GM18867 (cell line): Measurements from ENCODE around the gene NT5DC1.

Experiments used
- ATAC-seq: cut with Tn5 transposase; IDR thresholded peaks from one replicate; pipeline ENCODE4 v1.9.1; 2021; ENCODE audit warnings: mild to moderate bottlenecking, moderate library complexity; ENCODE audit not compliant: unreplicated experiment

Gene NT5DC1

DNA sequence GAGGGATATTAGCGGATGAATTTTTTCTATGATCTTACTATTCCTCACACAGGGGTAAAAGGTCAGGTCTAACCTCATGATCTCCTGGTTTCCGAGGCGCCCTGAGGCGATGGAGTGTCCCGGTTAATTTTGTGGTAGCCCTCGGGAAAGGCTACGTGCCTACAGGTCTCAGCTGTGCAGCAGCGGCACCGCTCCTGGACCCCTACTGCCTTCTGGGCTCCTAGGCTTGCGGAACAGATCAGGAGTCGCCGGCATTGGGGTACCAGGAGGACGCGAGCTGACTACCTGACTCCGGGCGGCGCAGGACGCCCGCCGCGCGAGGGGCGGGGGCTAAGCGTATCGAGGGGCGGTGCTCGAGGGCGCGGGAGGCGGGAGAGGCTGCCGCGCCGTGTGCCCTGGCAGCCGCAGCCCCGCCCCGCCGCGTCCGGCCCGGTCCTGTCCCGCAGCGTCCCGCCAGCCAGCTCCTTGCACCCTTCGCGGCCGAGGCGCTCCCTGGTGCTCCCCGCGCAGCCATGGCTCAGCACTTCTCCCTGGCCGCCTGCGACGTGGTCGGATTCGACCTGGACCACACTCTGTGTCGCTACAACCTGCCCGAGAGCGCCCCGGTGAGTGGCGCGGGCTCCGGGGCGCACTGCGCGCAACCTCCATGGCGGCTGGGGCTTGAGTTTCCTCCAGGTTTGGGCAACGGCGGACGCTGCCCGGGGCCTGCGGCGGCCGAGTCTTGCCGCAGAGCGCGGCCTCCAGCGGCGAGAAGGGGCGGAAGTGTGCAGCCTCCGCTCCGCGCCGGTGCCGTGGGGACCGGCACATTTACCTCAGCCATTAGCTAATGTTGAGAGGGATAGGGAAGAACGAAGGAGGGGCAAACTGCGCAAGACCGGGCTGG lies at the start of gene NT5DC1:
Gene NT5DC1 (plus strand): TSS at position 435 of the 883 bp plus-strand sequence. CDS start 78 bp downstream, at position 513.
- peak; percentile 86 for ATAC-seq

- ATAC-seq: no peak
Measured at GRCh38 chr6:116051244-116051643, 49.4 kb upstream of the NT5DC1 start.

- no peak for ATAC-seq
Measured at GRCh38 chr6:116055513-116055912, 45.1 kb upstream of the NT5DC1 start.

DNA sequence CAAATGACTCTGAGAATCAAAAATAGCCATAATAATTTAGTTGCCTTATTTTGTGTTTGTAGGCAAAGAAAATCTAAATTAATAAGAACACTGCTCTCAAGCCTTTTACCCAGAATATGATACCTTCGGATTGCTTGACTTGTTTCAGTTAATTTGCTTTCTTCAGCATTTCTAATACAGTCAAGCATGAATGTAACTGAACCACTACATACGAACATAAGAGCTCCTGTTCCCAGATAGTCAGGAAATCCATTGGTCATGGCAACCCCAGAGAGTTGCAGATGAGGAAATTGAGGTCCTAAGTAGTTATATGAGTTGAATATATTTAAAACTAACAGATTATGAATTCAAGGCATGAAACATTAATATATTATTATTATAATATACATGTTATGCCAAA lies 42.9 kb upstream of the NT5DC1 start:
- ATAC-seq: no peak

DNA sequence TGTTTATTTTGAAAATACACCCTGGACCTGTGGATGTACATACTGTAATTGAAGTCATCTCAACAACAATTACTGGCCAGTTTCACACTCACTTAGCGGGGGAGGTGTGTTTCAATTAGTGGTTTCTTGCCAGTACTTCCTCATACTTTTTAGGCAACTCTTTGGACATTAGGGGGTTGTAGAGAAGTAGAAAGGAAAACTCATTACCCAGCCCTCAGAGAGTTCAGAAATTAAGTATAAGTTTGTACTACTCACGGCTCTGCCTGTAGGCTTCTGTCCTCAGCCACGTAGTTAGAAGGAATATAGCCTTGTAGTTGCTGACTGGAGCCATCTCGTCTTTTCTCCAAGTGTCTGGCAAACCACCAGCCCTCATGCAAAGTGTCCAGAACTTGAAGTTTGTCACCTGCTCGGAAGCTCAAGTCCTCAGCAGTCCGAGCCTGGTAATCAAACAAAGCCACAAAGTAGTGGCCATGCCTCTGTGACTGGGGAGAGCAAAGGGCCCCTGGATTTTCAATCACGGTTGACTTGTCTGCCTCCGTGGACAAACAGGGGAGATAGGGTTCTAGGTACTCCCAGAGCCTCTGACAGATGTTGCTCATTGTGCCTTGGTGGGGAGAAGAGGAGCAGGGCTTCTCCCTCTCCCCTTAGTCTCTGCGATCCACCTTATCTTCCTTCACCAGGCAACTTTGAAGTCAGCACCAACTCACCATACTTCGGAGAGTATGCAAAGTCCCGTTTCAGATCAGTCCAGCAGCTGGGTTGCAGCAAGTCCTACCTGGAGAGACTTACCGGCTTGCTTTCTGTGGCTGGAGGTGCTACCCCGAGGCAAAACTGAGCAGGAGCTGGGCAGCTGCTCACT lies 40.7 kb upstream of the NT5DC1 start:
- peak; percentile 90 for ATAC-seq

DNA sequence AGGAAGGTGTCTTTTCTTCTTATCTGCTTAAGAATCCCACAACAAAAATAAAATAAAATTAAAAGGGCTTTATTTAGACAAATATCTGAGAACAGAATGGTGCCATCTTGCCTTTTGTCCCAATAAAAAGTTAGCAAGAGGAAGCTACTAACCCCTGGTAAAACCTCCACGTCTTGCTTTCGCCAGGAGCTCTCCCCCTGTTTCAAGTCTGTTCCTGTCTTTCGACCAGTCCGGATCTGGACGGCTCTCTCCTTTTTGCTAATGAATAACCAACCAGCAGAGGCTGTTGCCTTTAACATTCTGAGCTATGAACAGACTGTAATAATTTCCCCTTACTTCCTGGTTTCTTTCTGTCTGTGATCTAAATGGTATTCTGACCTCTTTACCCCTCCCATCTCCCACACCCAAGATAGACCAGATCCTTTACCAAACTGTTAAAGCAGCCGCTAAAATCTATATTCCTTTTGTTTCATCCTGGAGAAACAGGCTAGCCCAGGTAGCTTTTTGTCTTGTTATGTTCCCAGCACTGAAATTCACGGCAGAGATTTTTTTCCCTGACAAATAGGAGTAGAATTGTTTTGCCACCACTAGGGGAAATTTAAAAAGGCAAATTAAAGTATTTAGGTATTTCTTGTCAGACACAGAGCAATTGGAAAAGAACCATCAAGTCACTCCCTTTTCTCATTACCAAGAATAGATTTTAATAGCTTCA lies 39.9 kb upstream of the NT5DC1 start, which contains the start of gene FRK:
Gene FRK (minus strand): TSS at position 320 of the 712 bp plus-strand sequence. CDS start 580 bp downstream, outside the sequence.
- ATAC-seq: no peak

DNA sequence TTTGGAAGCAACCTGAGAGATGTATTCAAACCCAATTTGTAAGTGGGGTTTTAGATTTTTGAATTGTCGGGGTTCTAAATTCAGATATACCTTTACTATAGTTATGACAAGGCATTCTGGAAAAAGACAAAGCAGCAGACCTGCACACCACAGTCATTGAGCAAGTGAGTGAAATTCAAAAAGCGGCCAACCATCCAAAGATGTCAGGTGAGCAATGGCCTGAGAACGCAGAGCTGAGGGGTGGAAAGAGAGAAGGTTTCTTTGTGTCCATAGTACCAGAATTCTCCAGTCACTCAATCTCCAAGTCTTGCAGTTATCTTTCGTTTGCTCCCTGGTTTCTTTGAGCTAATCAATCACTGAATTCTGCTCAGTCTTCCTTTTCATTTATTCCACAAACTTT lies 38.2 kb upstream of the NT5DC1 start:
- no peak for ATAC-seq

GRCh38 chr6:116064666-116065065 lies 36.0 kb upstream of the NT5DC1 start:
- no peak for ATAC-seq

DNA sequence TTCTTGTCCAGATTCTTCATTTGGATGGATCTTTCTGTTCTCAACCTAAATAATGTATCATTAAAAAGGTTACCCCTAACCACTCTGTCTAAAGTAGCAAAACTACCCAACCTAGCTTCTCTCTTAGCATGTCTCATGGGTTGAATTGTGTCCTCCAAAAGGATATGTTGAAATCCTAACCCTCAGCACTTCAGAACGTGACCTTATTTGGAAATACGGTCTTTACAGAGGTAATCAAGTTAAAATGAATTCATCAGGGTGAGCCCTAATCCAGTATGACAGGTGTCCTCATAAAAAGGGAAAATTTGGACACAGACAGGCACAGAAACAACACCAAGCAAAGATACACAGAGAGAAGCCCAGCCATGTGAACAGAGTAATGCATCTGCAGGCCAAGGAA lies 33.9 kb upstream of the NT5DC1 start:
- no peak for ATAC-seq

GRCh38 chr6:116070101-116070500 lies 30.6 kb upstream of the NT5DC1 start:
- ATAC-seq: no peak

DNA sequence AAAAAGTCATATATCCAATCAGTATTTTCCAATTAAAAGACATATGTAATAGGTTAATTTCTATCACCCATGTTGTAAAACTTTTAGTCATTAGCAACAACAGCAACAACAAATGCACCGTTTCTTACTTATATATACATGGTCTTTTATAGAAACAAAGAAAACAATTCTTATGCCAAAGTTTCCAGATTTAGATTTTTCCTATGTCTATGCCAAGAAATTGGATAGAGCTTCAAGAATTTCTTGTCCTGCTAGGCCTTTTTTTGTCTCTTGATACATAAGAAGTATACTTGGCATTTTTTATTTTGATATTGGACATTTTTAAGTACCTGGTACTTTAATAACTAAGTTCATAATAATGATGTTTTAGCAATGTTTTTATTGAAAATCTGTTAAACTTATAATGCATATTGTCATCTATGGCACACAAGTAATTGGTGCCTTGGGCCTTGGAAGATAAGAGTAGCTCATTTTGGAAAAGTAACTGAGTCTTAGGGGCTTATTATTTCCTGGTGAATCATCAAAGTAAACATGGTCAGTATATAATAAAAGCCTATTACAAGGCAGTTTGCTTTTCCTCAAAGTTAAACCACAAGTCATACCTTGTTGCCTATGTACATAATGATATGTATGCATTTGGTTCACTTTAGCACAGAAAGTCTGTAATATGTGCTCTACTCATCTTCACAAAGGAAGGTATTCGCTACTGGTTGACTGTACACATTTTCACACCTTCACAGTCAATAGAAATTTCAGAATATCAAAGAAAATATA lies 29.9 kb upstream of the NT5DC1 start:
- ATAC-seq: no peak

GRCh38 chr6:116072368-116072767 lies 28.3 kb upstream of the NT5DC1 start:
- no peak for ATAC-seq

- no peak for ATAC-seq
Measured at GRCh38 chr6:116073765-116074440, 26.8 kb upstream of the NT5DC1 start.

- ATAC-seq: no peak
Measured at GRCh38 chr6:116074732-116075390, 25.8 kb upstream of the NT5DC1 start.

DNA sequence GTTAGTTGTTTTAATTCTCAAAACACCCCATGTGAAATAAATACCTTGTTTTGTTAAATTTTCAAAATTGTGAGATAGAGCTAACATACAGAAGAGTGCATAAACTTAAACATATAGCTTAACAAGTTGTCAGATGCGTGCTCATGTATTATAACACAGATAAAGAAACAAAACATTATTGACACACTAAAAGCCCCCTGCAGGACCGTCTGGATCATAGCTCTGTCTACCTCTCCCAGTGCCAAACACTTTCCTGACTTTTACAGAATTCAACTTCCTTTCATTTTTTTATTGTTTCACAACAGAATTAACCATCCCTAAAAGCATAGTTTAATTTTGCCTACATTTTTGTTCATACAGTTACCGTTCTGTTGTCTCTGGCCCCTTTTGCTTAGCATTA lies 22.1 kb upstream of the NT5DC1 start:
- ATAC-seq: no peak

GRCh38 chr6:116078945-116079344 lies 21.7 kb upstream of the NT5DC1 start:
- no peak for ATAC-seq

DNA sequence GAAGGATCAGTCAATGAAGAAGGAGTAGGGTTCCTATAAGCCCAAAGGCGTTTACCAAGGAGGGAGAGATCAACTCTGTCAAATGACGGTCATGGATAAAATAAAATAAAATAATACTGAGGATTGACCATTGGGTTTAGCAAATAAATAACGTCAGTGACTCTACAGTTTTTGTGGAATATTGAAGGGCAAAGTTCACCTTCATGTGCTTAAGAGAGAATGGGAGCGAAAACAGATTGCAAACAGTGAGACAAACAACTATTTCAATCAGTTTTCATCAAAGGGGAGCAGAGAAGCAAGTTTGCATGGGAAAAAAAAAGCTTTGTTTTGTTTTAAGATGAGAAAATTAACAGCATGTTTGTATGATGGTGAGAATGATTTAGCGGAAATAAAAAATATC lies 17.6 kb upstream of the NT5DC1 start:
- no peak for ATAC-seq

GRCh38 chr6:116084284-116084683 lies 16.4 kb upstream of the NT5DC1 start:
- ATAC-seq: no peak

- ATAC-seq: peak; percentile 95
Measured at GRCh38 chr6:116087437-116088027, 13.1 kb upstream of the NT5DC1 start.
